H54 (cell line): ENCODE data around the gene GRAP2.

Experiments used
- DNase-seq: peaks from one replicate; pipeline ENCODE4 v3.0.0; 2011; ENCODE audit warnings: low spot score, mixed read lengths; ENCODE audit not compliant: insufficient read length
- FAIRE-seq: peaks from 3 replicates; lab custom pipeline; 2011; peaks lifted over from hg19 to GRCh38; lab: Jason Lieb, UNC
- POLR2A ChIP-seq: IDR thresholded peaks from 2 replicates; pipeline ENCODE4 v1.6.1; 2011; ENCODE audit warnings: low read depth, mild to moderate bottlenecking, low read length

The GRAP2 gene

GRCh38 chr22:39967103-39967829, 66.4 kb downstream of the GRAP2 start:
- DNase-seq: no peak
- TF ChIP-seq POLR2A: no peak
- FAIRE-seq: peak; percentile 6

DNA sequence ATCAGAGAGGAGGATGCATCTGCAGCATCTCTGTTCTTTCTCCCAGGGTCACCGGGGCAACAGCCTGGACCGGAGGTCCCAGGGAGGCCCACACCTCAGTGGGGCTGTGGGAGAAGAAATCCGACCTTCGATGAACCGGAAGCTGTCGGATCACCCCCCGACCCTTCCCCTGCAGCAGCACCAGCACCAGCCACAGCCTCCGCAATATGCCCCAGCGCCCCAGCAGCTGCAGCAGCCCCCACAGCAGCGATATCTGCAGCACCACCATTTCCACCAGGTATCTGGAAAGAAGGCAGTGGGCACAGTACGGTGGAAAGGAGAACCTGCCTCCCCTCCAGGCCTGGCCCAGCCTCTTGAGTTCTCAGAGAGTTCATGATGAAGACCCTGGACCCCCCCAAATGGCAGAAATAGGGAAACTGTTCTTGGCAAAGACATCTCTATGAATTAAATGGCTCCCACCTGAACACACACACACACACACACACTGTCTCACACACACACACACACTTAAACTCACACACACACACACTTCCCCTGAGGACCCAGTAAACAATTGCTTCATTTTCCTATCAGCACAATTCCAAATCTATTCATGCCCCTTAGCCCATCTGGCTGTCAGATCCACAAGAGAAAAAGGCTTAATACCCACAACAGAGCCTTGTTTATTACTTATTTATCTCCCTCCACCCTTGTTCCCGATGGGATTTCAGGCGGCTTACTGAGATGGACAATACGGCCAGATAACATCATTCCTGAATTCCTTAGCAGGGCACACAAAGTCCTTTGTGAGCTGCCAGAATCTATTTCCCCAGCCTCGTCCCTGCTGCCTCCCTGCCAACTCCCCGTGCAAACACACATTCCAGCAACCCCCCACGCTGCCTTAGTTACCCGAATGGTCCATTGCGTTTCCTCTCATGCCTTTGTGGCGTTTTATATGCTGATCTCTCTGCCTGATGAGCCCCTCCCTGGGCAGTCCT, 67.4 kb downstream of the GRAP2 start:
- no peak for TF ChIP-seq POLR2A
- FAIRE-seq: no peak

GRCh38 chr22:39970742-39971141, 69.9 kb downstream of the GRAP2 start:
- DNase-seq (no peak), FAIRE-seq (no peak)
- TF ChIP-seq POLR2A: no peak

More for the DNA sequence above, 67.4 kb downstream of the GRAP2 start:
- no peak for DNase-seq

DNA sequence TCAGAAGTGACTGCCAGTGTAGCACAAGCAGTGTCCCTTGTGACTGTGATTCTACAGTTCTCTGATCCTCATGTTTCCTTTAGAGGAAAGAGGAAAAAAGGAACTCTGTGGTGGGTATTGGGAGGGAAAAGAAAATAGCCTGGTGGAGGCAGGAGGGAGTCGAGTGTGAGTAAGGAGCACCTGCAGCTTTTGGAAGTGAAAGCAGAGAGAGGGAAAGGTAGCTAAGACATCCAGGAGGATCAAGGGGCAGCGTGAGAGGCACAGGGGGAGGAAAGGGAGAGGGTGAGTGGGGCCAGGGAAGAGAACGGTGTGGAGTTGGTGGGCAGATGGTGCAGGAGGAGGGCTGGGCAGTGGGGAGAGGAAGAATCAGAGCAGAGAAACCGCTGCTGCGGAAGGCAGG, 71.8 kb downstream of the GRAP2 start:
- TF ChIP-seq POLR2A: no peak
- no peak for FAIRE-seq

DNA sequence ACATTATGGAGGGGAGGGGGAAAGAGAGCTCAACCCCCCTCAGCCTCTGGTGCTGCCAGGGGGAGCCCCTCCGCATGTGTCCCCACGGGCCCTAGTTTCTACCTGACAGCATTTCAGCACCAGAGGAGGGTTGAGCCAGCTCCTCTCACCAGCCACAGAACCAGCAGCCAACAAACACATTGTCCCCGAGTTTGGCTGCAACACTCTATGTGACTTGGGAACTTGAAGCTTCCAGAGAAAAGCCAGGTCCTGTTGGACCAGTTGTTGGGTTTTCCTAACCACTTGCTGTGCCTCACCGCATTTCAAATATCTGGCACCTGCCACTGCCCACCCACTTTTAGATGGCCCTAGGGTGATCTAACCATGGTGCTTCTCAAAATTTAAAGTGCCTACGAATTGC, 72.8 kb downstream of the GRAP2 start:
- FAIRE-seq (no peak), DNase-seq (no peak)
- TF ChIP-seq POLR2A: no peak

More for the DNA sequence above, 71.8 kb downstream of the GRAP2 start:
- DNase-seq: no peak

GRCh38 chr22:39974065-39974464, 73.2 kb downstream of the GRAP2 start:
- no peak for FAIRE-seq
- no peak for DNase-seq
- TF ChIP-seq POLR2A: no peak

GRCh38 chr22:39979048-39979447, 78.2 kb downstream of the GRAP2 start:
- DNase-seq (no peak), FAIRE-seq (no peak)
- TF ChIP-seq POLR2A: no peak

- no peak for DNase-seq
- no peak for TF ChIP-seq POLR2A
- no peak for FAIRE-seq
These were observed 78.6 kb downstream of the GRAP2 start for GRCh38 chr22:39979458-39979857.

DNA sequence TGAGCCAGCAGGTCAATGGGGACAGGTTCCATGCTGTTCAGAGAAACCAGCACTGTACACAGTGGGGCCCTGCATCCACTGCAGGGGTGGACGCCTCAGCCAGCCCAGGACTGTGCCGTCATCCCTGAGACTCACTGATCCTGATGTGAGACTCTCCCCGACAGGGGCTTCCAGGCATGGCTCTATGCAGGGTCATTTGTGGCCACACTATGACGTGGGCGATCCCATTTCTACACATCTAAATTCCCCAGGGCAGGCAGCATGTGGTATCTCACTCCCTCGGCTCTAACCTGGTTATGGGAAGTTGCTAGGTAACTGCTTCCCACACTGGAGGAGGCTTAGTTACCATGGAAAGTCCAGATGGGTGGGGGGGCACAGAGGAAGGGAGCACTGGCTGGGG, 79.7 kb downstream of the GRAP2 start:
- no peak for TF ChIP-seq POLR2A
- no peak for DNase-seq
- no peak for FAIRE-seq

DNA sequence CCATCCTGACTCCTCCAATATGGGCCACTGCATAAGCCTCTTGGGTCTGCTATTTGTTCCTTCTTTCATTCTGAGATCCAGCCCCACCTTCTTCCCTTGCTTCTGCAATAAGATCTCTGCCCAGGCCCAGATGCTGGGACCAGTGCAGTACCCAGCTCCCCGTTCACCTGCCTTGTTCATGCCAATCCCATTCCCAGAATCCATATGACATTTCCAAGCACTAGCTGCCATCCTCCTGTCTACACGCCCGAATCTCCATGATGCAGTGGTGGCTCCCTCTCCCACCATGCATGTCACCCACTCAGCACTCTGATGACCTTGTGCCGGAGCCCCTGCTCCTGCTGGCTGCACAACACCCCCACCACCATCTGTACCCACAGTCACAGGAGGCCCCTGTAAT, 82.5 kb downstream of the GRAP2 start:
- FAIRE-seq (no peak), DNase-seq (no peak)
- no peak for TF ChIP-seq POLR2A

GRCh38 chr22:39984006-39984405, 83.1 kb downstream of the GRAP2 start:
- FAIRE-seq (no peak), DNase-seq (no peak)
- no peak for TF ChIP-seq POLR2A

DNA sequence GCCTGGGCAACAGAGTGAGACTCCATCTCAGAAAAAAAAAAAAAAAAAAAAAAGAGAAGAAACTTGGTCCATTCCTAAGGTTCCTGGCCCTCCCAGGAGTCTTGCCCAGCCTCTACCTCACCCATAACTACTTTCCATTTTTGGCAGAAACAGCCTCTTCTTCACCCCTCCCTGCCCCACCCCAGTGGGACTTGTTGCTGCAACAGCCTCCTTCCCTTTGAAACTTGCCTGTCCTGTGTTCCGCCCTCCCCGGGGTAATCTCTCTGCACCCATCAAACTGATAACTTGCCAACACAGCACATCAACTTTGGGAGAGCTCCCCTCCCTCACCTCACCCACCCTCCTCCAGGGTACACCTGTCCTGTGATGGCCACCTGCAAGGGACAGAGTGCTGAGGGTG, 83.9 kb downstream of the GRAP2 start:
- DNase-seq (no peak), FAIRE-seq (no peak)
- TF ChIP-seq POLR2A: no peak

GRCh38 chr22:39985383-39986035, 84.6 kb downstream of the GRAP2 start:
- DNase-seq (no peak), FAIRE-seq (no peak)
- no peak for TF ChIP-seq POLR2A
